Measurements from ENCODE around the gene CUL9. TPM values are rescaled to one million over a fixed set of nuclear protein-coding genes. Genes with fewer than 3 reads are reported as not detected.

The CUL9 gene
- total RNA-seq, 1 donor from 2014 or later, result 11.1 TPM

GRCh38 chr6:43150051-43150751 is 31.8 kb upstream of the CUL9 start:
- H3K9me3 ChIP-seq (ENCODE audit: insufficient read depth, low read depth, low read length), result no peaks in the 10 kb centered on the region
- H3K4me3 ChIP-seq (ENCODE audit: insufficient read depth, low read depth, low read length), result no peak overlapping the region
- no peak for DNase-seq (ENCODE audit: low read depth)
- H3K4me3 Mint-ChIP-seq (ENCODE audit: unreplicated experiment), result no peak overlapping the region
- peak overlapping the region; percentile 89 for H3K27ac Mint-ChIP-seq (ENCODE audit: unreplicated experiment)
- no peak for TF ChIP-seq EZH2 (IDR thresholded peaks at IDR 0.05; ENCODE audit: insufficient read depth, low read length)
- H2AFZ ChIP-seq (ENCODE audit: low read depth, low read length), result no peak overlapping the region
- H3K79me2 ChIP-seq (ENCODE audit: insufficient read depth, low read length), result no peaks in the 10 kb centered on the region
- no peak overlapping the region for H3K9ac ChIP-seq (ENCODE audit: low read length)
- no peaks in the 10 kb centered on the region for H3K27me3 ChIP-seq (ENCODE audit: insufficient read depth, low read length)
- peaks cover 9% of the 10 kb centered on the region for H4K20me1 ChIP-seq (ENCODE audit: insufficient read depth, low read length)
- peaks cover 24% of the 10 kb centered on the region for H3K36me3 ChIP-seq (ENCODE audit: insufficient read depth, low read length)
- FAIRE-seq, result no peak
- H3K4me2 ChIP-seq (ENCODE audit: low read length), result no peak overlapping the region
- H3K9me3 Mint-ChIP-seq (ENCODE audit: unreplicated experiment), result no peaks in the 10 kb centered on the region
- no peaks in the 10 kb centered on the region for H3K27me3 Mint-ChIP-seq (ENCODE audit: low read depth, unreplicated experiment)
- H3K4me1 Mint-ChIP-seq (ENCODE audit: low read depth, unreplicated experiment), result peaks cover 32% of the 10 kb centered on the region
- no peak overlapping the region for H3K27ac ChIP-seq (ENCODE audit: low read depth, low read length)
- H3K36me3 Mint-ChIP-seq (ENCODE audit: low read depth, unreplicated experiment), result peaks cover 26% of the 10 kb centered on the region
- H3K4me1 ChIP-seq (ENCODE audit: insufficient read depth, low read length), result peaks cover 4% of the 10 kb centered on the region

- no peak overlapping the region for H3K4me2 ChIP-seq (ENCODE audit: low read length)
- no peak overlapping the region for H3K27ac Mint-ChIP-seq (ENCODE audit: unreplicated experiment)
- H2AFZ ChIP-seq (ENCODE audit: low read depth, low read length), result no peak overlapping the region
- no peaks in the 10 kb centered on the region for H3K4me1 ChIP-seq (ENCODE audit: insufficient read depth, low read length)
- H3K36me3 ChIP-seq (ENCODE audit: insufficient read depth, low read length), result peaks cover 15% of the 10 kb centered on the region
- H3K9me3 Mint-ChIP-seq (ENCODE audit: unreplicated experiment), result no peaks in the 10 kb centered on the region
- DNase-seq (ENCODE audit: low read depth), result no peak
- no peak overlapping the region for H3K9ac ChIP-seq (ENCODE audit: low read length)
- no peaks in the 10 kb centered on the region for H3K27me3 ChIP-seq (ENCODE audit: insufficient read depth, low read length)
- peaks cover 16% of the 10 kb centered on the region for H3K36me3 Mint-ChIP-seq (ENCODE audit: low read depth, unreplicated experiment)
- H3K79me2 ChIP-seq (ENCODE audit: insufficient read depth, low read length), result no peaks in the 10 kb centered on the region
- no peak for FAIRE-seq
- H4K20me1 ChIP-seq (ENCODE audit: insufficient read depth, low read length), result peaks cover 12% of the 10 kb centered on the region
- no peaks in the 10 kb centered on the region for H3K9me3 ChIP-seq (ENCODE audit: insufficient read depth, low read depth, low read length)
- H3K4me3 ChIP-seq (ENCODE audit: insufficient read depth, low read depth, low read length), result no peak overlapping the region
- H3K4me3 Mint-ChIP-seq (ENCODE audit: unreplicated experiment), result no peak overlapping the region
- H3K4me1 Mint-ChIP-seq (ENCODE audit: low read depth, unreplicated experiment), result no peaks in the 10 kb centered on the region
- H3K27me3 Mint-ChIP-seq (ENCODE audit: low read depth, unreplicated experiment), result no peaks in the 10 kb centered on the region
- TF ChIP-seq EZH2 (IDR thresholded peaks at IDR 0.05; ENCODE audit: insufficient read depth, low read length) (no peak), CTCF (IDR thresholded peaks at IDR 0.05; ENCODE audit: insufficient read depth, low read depth, low read length) (no peak)
- no peak overlapping the region for H3K27ac ChIP-seq (ENCODE audit: low read depth, low read length)
Observed at GRCh38 chr6:43159599-43159998, 22.4 kb upstream of the CUL9 start.

GRCh38 chr6:43163899-43164298 is 18.1 kb upstream of the CUL9 start:
- no peaks in the 10 kb centered on the region for H3K4me1 ChIP-seq (ENCODE audit: insufficient read depth, low read length)
- H3K79me2 ChIP-seq (ENCODE audit: insufficient read depth, low read length), result no peaks in the 10 kb centered on the region
- no peaks in the 10 kb centered on the region for H3K9me3 ChIP-seq (ENCODE audit: insufficient read depth, low read depth, low read length)
- Mint-ChIP-seq H3K36me3 (ENCODE audit: low read depth, unreplicated experiment) (peaks cover 14% of the 10 kb centered on the region), H3K27me3 (ENCODE audit: low read depth, unreplicated experiment) (no peaks in the 10 kb centered on the region), H3K27ac (ENCODE audit: unreplicated experiment) (no peak overlapping the region), H3K4me1 (ENCODE audit: low read depth, unreplicated experiment) (no peaks in the 10 kb centered on the region), H3K4me3 (ENCODE audit: unreplicated experiment) (no peak overlapping the region), H3K9me3 (ENCODE audit: unreplicated experiment) (no peaks in the 10 kb centered on the region)
- TF ChIP-seq EZH2 (IDR thresholded peaks at IDR 0.05; ENCODE audit: insufficient read depth, low read length) (no peak), CTCF (IDR thresholded peaks at IDR 0.05; ENCODE audit: insufficient read depth, low read depth, low read length) (no peak)
- FAIRE-seq, result no peak
- no peak overlapping the region for H3K4me2 ChIP-seq (ENCODE audit: low read length)
- H3K27me3 ChIP-seq (ENCODE audit: insufficient read depth, low read length), result no peaks in the 10 kb centered on the region
- H3K27ac ChIP-seq (ENCODE audit: low read depth, low read length), result no peak overlapping the region
- H4K20me1 ChIP-seq (ENCODE audit: insufficient read depth, low read length), result peaks cover 5% of the 10 kb centered on the region
- H3K4me3 ChIP-seq (ENCODE audit: insufficient read depth, low read depth, low read length), result no peak overlapping the region
- no peak overlapping the region for H3K9ac ChIP-seq (ENCODE audit: low read length)
- H2AFZ ChIP-seq (ENCODE audit: low read depth, low read length), result no peak overlapping the region
- no peak for DNase-seq (ENCODE audit: low read depth)
- peaks cover 7% of the 10 kb centered on the region for H3K36me3 ChIP-seq (ENCODE audit: insufficient read depth, low read length)

Data from astrocyte (in vitro differentiated cells and primary cell).